C4-2B (cell line): ENCODE data around the gene DMC1.

Experiments used
- ZFX ChIP-seq: fragments of 450-650 bp; IDR thresholded peaks from 2 replicates; pipeline ENCODE4 v1.6.1; 2017
- TF ChIP-seq, protein P1 (sequence below): fragments of 450-650 bp; conservative IDR thresholded peaks from 2 replicates; pipeline ENCODE4 v1.5.1; 2017; ENCODE audit warnings: mild to moderate bottlenecking

DNA sequence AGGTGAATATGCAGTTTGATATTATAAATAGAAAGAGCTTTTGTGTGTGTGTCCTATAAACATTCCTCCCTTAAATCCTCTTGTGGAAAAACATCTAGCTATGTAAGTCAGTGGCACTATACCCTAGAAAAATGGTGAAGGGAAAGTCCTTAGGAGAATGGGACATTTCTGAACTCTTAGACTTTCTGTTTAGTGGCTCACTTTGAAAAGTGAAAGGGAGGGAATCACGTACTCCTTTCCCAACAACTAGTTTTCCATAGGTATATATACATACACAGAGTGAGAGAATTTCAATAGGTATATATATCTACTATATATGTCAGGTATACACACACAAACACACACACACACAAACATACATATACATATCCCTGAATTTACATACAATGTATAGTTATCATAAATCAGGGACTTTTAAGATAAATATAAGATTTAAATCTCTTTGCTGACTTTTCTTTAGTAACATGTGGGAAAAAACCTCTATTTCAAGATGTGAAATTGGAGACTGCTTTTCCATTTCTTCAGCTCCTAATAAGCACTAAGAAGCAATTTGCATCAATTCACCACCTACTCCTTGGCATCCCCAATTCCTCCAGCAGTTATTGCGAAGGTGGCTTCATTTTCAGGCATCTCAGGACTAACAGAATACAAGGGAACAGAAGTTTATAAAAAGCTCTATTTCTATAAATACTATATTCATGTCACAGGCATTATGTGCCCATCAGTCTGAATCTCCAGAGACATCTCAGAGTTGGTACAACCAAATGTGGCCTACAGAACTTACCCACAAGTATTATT, 50.3 kb downstream of the DMC1 start:
- TF ChIP-seq, protein P1, sequence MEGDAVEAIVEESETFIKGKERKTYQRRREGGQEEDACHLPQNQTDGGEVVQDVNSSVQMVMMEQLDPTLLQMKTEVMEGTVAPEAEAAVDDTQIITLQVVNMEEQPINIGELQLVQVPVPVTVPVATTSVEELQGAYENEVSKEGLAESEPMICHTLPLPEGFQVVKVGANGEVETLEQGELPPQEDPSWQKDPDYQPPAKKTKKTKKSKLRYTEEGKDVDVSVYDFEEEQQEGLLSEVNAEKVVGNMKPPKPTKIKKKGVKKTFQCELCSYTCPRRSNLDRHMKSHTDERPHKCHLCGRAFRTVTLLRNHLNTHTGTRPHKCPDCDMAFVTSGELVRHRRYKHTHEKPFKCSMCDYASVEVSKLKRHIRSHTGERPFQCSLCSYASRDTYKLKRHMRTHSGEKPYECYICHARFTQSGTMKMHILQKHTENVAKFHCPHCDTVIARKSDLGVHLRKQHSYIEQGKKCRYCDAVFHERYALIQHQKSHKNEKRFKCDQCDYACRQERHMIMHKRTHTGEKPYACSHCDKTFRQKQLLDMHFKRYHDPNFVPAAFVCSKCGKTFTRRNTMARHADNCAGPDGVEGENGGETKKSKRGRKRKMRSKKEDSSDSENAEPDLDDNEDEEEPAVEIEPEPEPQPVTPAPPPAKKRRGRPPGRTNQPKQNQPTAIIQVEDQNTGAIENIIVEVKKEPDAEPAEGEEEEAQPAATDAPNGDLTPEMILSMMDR, result no peak
- TF ChIP-seq ZFX, result no peak
